ENCODE data around the gene CHMP4A.

CHMP4A gene

DNA sequence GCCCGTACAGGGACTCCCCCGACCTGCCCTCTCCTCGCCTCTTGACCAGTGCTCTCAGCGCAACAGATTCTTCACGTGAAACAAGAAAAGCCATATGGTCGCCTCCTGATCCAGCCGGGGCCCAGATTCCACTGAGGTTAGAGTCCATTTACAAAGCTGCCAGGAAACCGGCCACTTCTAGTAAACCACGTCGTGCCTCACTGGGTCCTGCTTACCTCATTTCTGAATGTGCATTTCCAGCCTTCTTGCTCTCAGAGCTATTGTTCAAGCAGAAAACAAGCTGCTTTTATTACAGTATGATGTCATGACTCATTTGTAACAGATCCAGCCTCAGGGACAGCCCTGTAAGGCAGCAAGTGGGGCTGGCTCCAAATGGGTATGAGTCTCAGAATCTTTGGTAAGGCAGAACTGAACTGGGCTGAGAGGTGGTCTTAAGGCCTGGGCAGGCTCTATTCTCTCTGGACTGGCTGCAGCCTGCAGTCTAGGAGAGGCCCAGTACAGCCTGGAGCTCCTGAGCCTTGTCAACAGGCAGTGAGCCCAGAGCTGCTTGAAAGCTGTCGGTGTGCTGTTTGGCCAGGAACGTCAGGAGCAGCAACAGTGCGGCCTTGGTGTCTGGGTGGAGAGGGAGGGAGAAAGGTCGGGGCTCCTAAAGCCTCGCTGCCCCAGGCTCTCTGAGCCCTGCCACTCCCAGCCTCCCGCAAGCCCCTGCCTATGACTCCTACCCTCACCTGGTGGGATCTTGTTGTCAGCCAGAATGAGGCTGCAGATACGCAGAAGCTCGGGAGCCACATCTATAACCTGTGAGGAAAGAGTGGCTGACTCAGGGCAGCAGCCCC lies 33.1 kb downstream of the CHMP4A start:
- no peak for DNase-seq (ENCODE audit: low read depth in 1 of 2, low spot score in 1 of 2)

DNA sequence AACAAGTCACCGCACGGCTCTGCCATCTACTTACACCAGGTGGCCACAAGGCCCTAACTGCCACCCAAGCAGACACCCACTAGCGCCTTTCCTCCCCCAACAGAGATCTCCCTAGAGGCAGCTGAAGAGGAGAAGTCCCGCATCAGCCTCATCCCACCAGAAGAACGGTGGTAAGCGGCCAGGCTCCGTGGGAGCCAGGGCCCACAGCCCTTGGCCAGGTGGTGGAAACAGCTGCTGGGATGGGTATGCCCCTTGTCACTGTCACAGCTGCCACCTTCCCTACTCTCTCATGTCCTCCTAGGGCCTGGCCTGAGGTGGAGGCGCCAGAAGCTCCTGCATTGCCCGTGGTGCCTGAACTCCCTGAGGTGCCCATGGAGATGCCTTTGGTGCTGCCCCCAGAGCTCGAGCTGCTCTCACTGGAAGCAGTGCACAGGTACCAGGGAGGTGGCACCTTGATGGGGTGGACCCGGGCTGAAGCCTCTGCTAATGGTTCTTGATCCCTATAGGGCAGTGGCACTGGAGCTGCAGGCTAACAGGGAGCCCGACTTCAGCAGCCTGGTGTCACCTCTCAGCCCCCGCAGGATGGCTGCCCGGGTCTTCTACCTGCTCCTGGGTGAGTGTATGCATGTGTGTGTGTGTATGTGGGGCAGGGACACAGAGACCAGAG lies 33.9 kb downstream of the CHMP4A start:
- no peak for DNase-seq (ENCODE audit: low read depth in 1 of 2, low spot score in 1 of 2)

- no peak for DNase-seq (ENCODE audit: low read depth in 1 of 2, low spot score in 1 of 2)
Measured at GRCh38 chr14:24178399-24179178, 34.7 kb downstream of the CHMP4A start.

DNA sequence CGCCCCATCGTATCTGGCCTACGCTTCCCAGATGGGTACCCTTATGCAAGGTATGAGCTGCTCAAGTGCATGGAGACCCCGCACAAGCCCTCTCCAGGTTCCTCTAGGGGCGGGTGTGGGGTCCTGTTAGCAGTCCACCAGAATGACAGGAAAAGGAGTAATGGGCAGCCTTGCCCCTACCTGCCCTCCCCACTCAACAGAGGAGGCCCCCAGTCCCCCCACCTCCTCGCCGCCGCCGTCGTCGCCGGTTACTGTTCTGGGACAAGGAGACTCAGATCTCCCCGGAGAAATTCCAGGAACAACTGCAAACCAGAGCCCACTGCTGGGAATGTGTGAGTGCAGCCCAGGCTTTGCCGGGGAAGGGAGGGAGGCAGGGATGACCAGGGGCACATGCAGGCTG lies 35.4 kb downstream of the CHMP4A start:
- DNase-seq (ENCODE audit: low read depth in 1 of 2, low spot score in 1 of 2) = no peak

DNA sequence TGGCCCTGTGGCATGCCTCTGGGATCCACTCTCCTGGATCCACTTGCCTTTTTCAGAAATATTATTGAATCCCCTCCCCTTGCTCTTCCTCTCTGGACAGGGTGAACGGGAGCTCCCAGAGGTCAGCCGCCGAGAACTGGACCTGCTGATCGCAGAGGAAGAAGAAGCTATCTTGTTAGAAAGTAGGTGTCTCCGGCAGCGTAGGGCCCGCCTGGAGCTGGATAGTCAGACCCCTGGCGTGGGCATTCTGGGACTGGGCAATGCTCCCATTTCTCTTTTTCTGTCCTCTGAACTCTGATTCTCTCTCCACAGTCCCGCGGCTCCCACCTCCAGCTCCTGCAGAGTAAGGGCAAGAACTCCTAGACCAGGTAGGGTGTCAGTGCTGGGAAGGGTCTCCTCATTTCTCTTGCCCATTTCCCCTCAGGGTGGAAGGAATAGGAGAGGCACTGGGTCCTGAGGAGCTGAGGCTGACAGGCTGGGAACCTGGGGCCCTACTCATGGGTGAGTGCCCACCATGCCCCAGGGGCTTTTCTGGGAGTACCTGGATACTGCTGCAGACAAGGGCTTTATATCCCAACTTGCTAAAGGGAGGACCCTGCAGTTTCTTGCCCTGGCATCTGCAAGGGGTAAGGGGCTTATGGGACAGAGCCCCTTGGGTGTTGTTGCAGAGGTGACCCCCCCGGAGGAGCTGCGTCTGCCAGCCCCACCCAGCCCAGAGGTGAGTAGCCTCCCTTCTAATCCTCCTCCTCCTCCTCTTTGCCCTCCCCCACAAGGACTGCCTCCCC lies 36.1 kb downstream of the CHMP4A start:
- no peak for DNase-seq (ENCODE audit: low read depth in 1 of 2, low spot score in 1 of 2)

DNA sequence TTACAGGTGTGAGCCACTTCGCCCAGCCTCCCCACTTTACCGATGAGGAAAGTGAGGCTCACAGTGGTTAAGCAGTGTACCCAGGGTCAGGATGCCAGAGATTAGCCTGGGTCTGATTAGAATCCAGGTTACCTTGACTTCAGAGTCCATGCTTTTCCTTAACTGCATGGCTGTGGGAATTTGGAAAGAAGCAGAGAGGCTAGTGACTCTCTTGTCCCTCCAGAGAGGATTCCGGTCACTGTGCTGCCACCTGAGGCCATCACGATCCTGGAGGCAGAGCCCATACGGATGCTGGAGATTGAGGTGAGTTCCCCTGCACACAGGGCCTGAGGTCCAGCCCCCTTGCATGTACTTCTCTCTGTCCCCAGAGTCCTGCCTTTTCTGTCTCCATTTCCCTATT lies 36.7 kb downstream of the CHMP4A start:
- DNase-seq (ENCODE audit: low read depth in 1 of 2, low spot score in 1 of 2) = no peak

DNA sequence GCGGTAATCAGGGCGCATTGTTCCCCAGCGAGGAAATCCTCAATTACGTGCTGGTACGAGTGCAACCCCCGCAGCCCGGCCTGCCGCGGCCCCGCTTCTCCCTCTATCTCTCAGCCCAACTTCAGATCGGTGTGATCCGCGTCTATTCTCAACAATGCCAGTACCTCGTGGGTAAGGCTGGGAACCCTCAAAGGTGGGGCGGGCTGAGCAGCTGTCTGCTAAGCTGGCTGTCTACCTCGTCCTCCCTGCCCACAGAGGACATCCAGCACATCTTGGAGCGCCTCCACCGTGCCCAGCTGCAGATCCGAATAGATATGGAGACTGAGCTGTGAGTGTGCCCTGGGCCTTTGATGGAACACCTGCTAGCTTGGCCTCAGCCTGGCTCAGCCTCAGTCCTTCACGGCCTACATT lies 40.4 kb downstream of the CHMP4A start:
- no peak for DNase-seq (ENCODE audit: low read depth in 1 of 2, low spot score in 1 of 2)

DNA sequence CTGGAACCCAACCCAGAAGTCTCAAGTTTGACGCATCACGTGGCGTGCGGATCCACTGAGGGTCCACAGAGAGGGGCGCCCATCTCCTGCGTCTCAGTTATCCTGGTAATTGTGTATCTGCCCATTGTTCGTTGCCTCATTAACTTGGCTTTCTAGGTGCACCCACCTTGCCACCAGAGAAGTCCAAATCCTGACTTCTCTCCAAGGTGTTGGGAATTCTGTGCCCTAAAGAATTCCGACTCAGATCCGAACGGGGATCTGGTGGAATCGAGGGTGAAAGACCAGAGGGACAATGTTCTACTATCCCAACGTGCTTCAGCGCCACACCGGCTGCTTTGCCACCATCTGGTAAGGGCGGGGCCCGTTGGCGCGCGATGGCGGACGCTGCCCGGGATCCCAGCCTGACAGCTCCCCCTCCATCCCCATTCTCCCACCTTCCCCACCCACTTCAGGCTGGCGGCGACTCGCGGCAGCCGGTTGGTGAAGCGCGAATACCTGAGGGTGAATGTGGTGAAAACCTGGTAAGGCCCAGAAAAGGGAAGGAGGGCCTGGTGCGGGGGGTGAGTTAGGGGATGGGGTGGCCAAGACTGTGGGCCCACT lies 40.9 kb downstream of the CHMP4A start:
- no peak for DNase-seq (ENCODE audit: low read depth in 1 of 2, low spot score in 1 of 2)

DNA sequence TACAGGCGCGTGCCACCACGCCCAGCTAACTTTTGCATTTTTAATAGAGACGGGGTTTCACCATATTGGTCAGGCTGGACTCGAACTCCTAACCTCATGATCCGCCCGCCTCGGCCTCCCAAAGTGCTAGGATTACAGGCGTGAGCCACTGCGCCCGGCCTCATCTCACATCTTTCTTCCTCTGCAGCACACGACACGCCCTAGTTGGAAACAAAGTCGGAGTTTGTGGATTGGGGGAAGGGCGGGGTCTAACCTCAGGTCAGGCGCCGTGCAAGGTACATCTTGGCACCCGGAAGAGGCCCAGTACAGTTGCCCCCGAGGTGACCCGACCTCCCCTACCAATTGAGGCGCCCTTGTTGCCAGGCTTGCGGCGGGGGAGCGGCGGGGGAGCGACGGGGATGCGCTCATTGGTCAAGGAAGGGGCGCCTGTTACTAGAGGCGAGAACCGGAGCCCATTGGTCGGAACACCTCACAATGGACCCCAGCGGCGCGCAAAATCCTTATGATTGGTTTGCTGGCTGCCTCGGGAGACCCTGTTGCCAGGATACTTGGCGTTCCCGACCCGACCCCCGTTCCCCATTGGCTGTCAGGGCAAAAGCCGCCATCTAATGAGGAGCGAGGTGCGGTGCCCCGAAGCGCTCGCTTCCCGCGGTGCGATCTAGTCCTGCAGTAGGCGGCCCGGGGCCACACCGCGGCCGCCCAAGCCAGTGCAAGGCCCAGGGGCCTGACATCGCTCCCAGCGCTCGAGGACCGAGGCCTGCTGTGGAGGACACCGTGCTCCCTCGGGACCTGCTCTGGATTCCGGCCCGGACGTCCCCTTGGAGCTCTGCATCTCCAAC lies 41.6 kb downstream of the CHMP4A start, which contains the start of gene REC8:
REC8 (plus strand) TSS at position 659 of the 839 bp plus-strand sequence. CDS start 473 bp downstream, outside the sequence.
- DNase-seq (ENCODE audit: low read depth in 1 of 2, low spot score in 1 of 2) = peak; percentile 41 to 47

DNA sequence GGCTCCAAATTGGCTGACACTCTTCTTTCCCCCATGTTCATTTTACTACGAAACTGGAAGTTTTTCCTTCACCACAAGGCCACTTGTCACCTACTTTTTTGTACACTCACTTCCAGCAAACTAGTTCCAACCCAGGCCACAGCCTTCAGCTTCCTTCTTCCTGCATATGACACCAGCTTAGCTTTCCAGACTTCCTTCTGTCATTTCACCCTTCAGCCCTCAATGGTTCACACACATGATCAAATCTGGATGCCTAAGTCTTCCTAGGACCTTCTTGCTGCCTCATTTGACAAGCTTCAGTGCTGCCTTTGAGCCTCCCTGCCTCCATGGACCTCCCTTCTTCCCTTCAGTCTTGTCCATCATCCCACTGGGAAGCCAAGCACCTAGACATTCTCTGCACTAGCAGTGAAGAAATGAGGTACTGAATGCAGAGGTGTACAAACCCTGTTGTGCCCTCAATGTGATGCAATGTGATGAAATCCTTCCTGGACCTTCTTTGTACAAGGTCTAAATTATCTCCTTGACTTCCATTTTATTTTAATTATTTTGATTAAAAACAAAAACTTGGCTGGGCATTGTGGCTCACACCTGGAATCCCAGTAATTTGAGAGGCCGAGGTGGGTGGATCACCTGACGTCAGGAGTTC lies 45.7 kb downstream of the CHMP4A start:
- no peak for DNase-seq (ENCODE audit: low read depth in 1 of 2, low spot score in 1 of 2)

DNA sequence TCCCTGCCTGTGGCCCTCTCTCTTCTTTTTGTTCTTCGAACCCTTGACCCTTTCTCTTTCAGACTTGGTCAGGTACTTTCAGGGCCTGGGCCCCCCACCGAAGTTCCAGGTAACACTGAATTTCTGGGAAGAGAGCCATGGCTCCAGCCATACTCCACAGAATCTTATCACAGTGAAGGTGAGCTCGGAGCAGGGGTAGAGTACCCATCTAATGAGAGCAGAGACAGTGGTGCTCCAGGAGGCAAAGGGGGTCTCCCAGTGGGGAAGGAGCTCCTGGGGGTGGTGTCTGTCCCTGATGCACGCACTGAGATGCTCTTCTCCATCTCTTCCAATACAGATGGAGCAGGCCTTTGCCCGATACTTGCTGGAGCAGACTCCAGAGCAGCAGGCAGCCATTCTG lies 47.5 kb downstream of the CHMP4A start:
- DNase-seq (ENCODE audit: low read depth in 1 of 2, low spot score in 1 of 2) = no peak

GRCh38 chr14:24164518-24164991 lies 48.7 kb downstream of the CHMP4A start:
- no peak for DNase-seq (ENCODE audit: low read depth in 1 of 2, low spot score in 1 of 2)

DNA sequence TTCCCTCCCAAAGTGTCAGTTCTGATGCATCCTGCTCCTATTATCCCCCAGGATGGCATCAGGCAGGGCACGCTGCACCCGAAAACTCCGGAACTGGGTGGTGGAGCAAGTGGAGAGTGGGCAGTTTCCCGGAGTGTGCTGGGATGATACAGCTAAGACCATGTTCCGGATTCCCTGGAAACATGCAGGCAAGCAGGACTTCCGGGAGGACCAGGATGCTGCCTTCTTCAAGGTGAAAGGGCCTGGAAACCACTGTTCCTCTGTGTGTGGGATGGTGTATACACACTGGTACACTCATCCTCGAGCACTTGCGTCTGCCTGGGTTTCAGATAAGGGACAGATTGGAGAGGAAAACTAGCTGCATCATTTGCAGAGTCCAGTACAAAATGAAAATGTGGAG lies 51.2 kb downstream of the CHMP4A start:
- DNase-seq (ENCODE audit: low read depth in 1 of 2, low spot score in 1 of 2) = no peak

DNA sequence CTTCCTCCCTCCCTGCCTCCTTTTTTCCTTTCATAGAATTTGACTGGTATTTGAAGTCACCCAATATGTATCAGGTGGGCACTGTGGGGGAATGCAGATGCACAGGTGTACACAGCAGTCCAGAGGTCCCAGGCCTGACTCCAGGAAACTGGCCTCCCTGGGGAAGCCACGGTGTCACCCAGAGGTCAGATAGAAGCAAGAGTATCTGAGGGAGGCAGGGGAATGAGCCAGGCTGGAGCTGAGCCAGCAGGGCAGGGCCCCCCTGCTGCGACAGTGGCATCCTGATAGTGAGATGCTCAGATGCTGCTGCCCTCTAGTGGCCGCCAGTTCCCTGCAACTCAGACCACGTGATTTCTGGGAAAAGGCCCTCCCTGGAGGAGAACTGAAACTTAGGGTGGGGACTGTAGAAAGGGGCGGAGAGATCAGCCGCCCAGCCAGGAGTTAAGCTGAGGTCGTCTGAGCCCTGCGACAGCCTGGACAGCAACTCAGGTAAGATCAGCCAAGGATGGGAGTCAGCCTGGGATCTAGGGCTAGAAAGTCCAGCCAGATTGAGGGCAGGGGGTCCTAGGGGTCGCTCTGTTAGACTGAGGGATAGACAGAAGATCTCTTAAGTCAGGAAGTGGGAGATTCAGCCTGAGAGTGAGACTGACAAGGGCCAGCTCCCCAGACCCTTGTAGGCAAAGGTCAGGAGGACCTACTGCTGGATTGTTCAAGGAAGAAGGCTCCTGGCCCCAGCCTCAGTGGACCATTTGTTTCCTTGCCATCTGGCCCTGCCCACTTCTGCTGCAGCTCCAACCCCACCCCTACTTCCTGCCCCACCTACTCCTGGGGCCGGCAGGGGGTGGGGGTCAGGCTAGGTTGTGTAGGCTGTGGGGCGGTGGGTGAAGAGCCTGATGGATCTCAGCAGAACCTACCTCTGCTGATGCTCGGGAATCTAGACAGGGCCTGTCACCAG lies 52.2 kb downstream of the CHMP4A start, which contains the start of gene IRF9:
IRF9 (plus strand) TSS at position 416 of the 955 bp plus-strand sequence. CDS start 880 bp downstream, outside the sequence.
- peak; percentile 95 to 96 for DNase-seq (ENCODE audit: low read depth in 1 of 2, low spot score in 1 of 2)

- DNase-seq (ENCODE audit: low read depth in 1 of 2, low spot score in 1 of 2) = no peak
Measured at GRCh38 chr14:24160499-24160849, 52.8 kb downstream of the CHMP4A start.

DNA sequence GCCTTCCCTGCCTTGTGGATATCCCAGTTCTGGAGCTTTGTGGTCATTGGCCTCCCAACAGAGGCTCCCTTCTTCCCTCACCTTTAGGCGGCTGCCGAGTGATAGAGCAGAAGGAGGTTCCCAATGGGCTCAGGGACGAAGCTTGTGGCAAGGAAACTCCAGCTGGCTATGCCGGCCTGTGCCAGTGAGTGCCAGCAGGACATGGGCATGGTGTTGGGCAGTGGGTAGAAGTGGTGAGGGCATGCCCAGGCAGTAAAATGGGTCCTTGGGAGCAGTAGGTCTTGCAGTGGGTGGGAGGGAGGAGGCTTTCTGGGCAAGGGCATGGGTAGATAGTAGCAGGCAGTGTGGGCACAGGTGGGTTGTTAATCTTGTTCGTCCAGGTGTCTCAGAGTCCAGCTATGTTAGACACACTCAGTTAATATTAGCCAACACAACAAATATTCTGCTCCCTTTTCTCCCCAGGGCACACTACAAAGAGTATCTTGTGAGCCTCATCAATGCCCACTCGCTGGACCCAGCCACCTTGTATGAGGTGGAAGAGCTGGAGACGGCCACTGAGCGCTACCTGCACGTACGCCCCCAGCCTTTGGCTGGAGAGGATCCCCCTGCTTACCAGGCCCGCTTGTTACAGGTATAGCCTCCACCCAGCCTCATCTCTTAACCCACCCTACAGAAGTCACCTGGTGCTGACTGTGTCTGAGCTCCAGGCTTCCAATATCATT lies 53.4 kb downstream of the CHMP4A start:
- DNase-seq (ENCODE audit: low read depth in 1 of 2, low spot score in 1 of 2) = no peak
